WTC11 (cell line): ENCODE results near the gene CHRM3. TPM values are rescaled to one million over a fixed set of nuclear protein-coding genes. Genes with fewer than 3 reads are reported as not detected.

Experiments used
- ATAC-seq: fragments of 200-7000 bp; cut with Tn5 transposase; 2 replicates; pipeline ENCODE4 v1.10.0; 2021; ENCODE audit warnings: mild to moderate bottlenecking, moderate library complexity
- Bru-seq: library from RNA; stranded (reverse); fragments of 400-500 nt; gene quantifications from one replicate; lab custom pipeline; 2021; lab: Mats Ljungman, UMichigan
- CTCF ChIA-PET: fragments of 300-600 bp; sonication (Branson Sonifier 250); formaldehyde crosslinking; loops from one replicate; lab custom pipeline; 2021; ENCODE audit warnings: antibody characterized with exemption; lab: Charles Lee
- POLR2A ChIA-PET: fragments of 350-600 bp; sonication (Branson Sonifier 250); formaldehyde crosslinking; loops from one replicate; lab custom pipeline; 2021; ENCODE audit warnings: antibody characterized with exemption; lab: Charles Lee
- DNase-seq: peaks from one replicate; pipeline ENCODE4 v3.0.0; 2021; ENCODE audit warnings: low spot score
- H3K27ac Mint-ChIP-seq: 2 replicates; pipeline ENCODE4 v1.8.0; 2021; ENCODE audit warnings: mixed read lengths
- H3K27me3 Mint-ChIP-seq: 2 replicates; pipeline ENCODE4 v1.8.0; 2021; ENCODE audit warnings: low read depth, mild to moderate bottlenecking, moderate library complexity, mixed read lengths
- H3K36me3 Mint-ChIP-seq: 2 replicates; pipeline ENCODE4 v1.8.0; 2021; ENCODE audit warnings: mixed read lengths
- H3K4me1 Mint-ChIP-seq: 2 replicates; pipeline ENCODE4 v1.8.0; 2022; ENCODE audit warnings: mixed read lengths
- H3K4me3 Mint-ChIP-seq: 2 replicates; pipeline ENCODE4 v1.8.0; 2021; ENCODE audit warnings: mild to moderate bottlenecking, moderate library complexity, mixed read lengths
- H3K9me3 Mint-ChIP-seq: 2 replicates; pipeline ENCODE4 v1.8.0; 2021; ENCODE audit warnings: mixed read lengths
- AR ChIP-seq: fragments of 250-450 bp; sonication (Bioruptor Pico); IDR thresholded peaks from 2 replicates; pipeline ENCODE4 v1.9.0; 2021; ENCODE audit warnings: mild to moderate bottlenecking
- ATF1 ChIP-seq: sonication (generic); formaldehyde crosslinking; IDR thresholded peaks from 2 replicates; pipeline ENCODE4 v1.8.1; 2023; ENCODE audit warnings: mild to moderate bottlenecking, moderate library complexity, missing genetic modification reagents
- ATF2 ChIP-seq: sonication (generic); formaldehyde crosslinking; IDR thresholded peaks from 2 replicates; pipeline ENCODE4 v1.8.1; 2022; ENCODE audit warnings: low read depth, missing genetic modification reagents, borderline replicate concordance
- CTCF ChIP-seq: fragments of 200-600 bp; IDR thresholded peaks from 2 replicates; pipeline ENCODE4 v1.8.0; 2022; ENCODE audit warnings: antibody characterized with exemption
- E2F4 ChIP-seq: sonication (generic); formaldehyde crosslinking; IDR thresholded peaks from 2 replicates; pipeline ENCODE4 v1.8.1; 2022; ENCODE audit warnings: low read depth, mild to moderate bottlenecking, moderate library complexity, missing genetic modification reagents, borderline replicate concordance
- ELF4 ChIP-seq: sonication (generic); formaldehyde crosslinking; IDR thresholded peaks from 2 replicates; pipeline ENCODE4 v1.8.1; 2022; ENCODE audit warnings: low read depth, mild to moderate bottlenecking, moderate library complexity, missing genetic modification reagents
- ETV6 ChIP-seq: sonication (generic); formaldehyde crosslinking; IDR thresholded peaks from 2 replicates; pipeline ENCODE4 v1.8.1; 2022; ENCODE audit warnings: mild to moderate bottlenecking, missing genetic modification reagents
- FOXK1 ChIP-seq: sonication (generic); formaldehyde crosslinking; IDR thresholded peaks from 2 replicates; pipeline ENCODE4 v1.8.0; 2022; ENCODE audit warnings: mild to moderate bottlenecking, moderate library complexity, missing genetic modification reagents
- GRHL2 ChIP-seq: fragments of 250-450 bp; sonication (Bioruptor Pico); IDR thresholded peaks from 2 replicates; pipeline ENCODE4 v1.8.0; 2022; ENCODE audit warnings: mild to moderate bottlenecking, moderate library complexity; ENCODE audit not compliant: insufficient replicate concordance, severe bottlenecking
- HMGXB4 ChIP-seq: sonication (generic); formaldehyde crosslinking; IDR thresholded peaks from 2 replicates; pipeline ENCODE4 v1.8.1; 2023; ENCODE audit warnings: mild to moderate bottlenecking, moderate library complexity, missing genetic modification reagents
- MYBL2 ChIP-seq: sonication (generic); formaldehyde crosslinking; IDR thresholded peaks from 2 replicates; pipeline ENCODE4 v1.8.1; 2023; ENCODE audit warnings: mild to moderate bottlenecking, moderate library complexity, missing genetic modification reagents
- NFATC4 ChIP-seq: fragments of 250-450 bp; sonication (Bioruptor Pico); IDR thresholded peaks from 2 replicates; pipeline ENCODE4 v1.9.0; 2021; ENCODE audit warnings: mild to moderate bottlenecking
- NR2C2 ChIP-seq: sonication (generic); formaldehyde crosslinking; IDR thresholded peaks from 2 replicates; pipeline ENCODE4 v1.8.0; 2022; ENCODE audit warnings: mild to moderate bottlenecking, missing genetic modification reagents
- OVOL2 ChIP-seq: fragments of 250-450 bp; sonication (Bioruptor Pico); IDR thresholded peaks from 2 replicates; pipeline ENCODE4 v1.9.0; 2021; ENCODE audit warnings: mild to moderate bottlenecking, borderline replicate concordance
- TP53 ChIP-seq: sonication (generic); formaldehyde crosslinking; IDR thresholded peaks from 2 replicates; pipeline ENCODE4 v1.8.1; 2023; ENCODE audit warnings: mild to moderate bottlenecking, missing genetic modification reagents
- ZNF121 ChIP-seq: sonication (generic); formaldehyde crosslinking; IDR thresholded peaks from 2 replicates; pipeline ENCODE4 v1.8.0; 2023; ENCODE audit warnings: missing genetic modification reagents
- ZNF232 ChIP-seq: sonication (generic); formaldehyde crosslinking; IDR thresholded peaks from 2 replicates; pipeline ENCODE4 v1.8.0; 2022; ENCODE audit warnings: mild to moderate bottlenecking, missing genetic modification reagents
- long read RNA-seq, 3 experiments: library from RNA in 1 of 3; library from capped mRNA in 1 of 3; library from polyadenylated mRNA in 1 of 3; unstranded in 2 of 3; stranded (forward) in 1 of 3; transcript quantifications; one replicate each; pipeline ENCODE4 v2.0.0, GENCODE V29; 2021
- total RNA-seq: library from RNA; stranded (reverse); gene quantifications from 3 replicates; pipeline ENCODE4 v1.2.3, GENCODE V29; 2021
- TF ChIP-seq, protein P1 (sequence below): sonication (generic); formaldehyde crosslinking; IDR thresholded peaks from 2 replicates; pipeline ENCODE4 v1.8.1; 2023; ENCODE audit warnings: mild to moderate bottlenecking, missing genetic modification reagents, moderate library complexity
- TF ChIP-seq, protein P2 (sequence below): fragments of 250-450 bp; sonication (Bioruptor Pico); IDR thresholded peaks from 2 replicates; pipeline ENCODE4 v2.1.2; 2022; ENCODE audit warnings: mild to moderate bottlenecking, moderate library complexity
- TF ChIP-seq, protein P3 (sequence below): sonication (generic); formaldehyde crosslinking; conservative IDR thresholded peaks from 2 replicates; pipeline ENCODE4 v1.8.1; 2022; ENCODE audit warnings: mild to moderate bottlenecking, missing genetic modification reagents
- TF ChIP-seq, protein P4 (sequence below): fragments of 250-450 bp; sonication (Bioruptor Pico); IDR thresholded peaks from 2 replicates; pipeline ENCODE4 v1.9.0; 2021; ENCODE audit warnings: moderate library complexity, mild to moderate bottlenecking, inconsistent platforms, borderline replicate concordance

CHRM3 gene
- total RNA-seq (6.9 to 8.4 TPM (median 8.3 TPM) in 3 replicates), Bru-seq, nascent RNA (percentile 75 among the genes with signal in this experiment)
- long read RNA-seq, experiment 1, full-length matches to known transcripts = 4 of 18 reads
- long read RNA-seq, experiment 1, partial matches to known transcripts = 2 of 18 reads
- long read RNA-seq, experiment 1, other reads (novel, unspliced or antisense) = 12 of 18 reads
- long read RNA-seq, experiment 2, full-length matches to known transcripts = 4 of 15 reads
- long read RNA-seq, experiment 2, partial matches to known transcripts = 0 of 15 reads
- long read RNA-seq, experiment 2, other reads (novel, unspliced or antisense) = 11 of 15 reads
- long read RNA-seq, experiment 3, partial matches to known transcripts = 0 of 1 reads
- long read RNA-seq, experiment 3, other reads (novel, unspliced or antisense) = 1 of 1 reads

- peak; percentile 82 for ATAC-seq
- Mint-ChIP-seq H3K9me3 (no peaks in the 10 kb centered on the region), H3K4me1 (peaks cover 13% of the 10 kb centered on the region), H3K27ac (no peak within 1 kb of the TSS), H3K27me3 (peaks cover 43% of the 10 kb centered on the region), H3K36me3 (no peaks in the 10 kb centered on the region), H3K4me3 (peak within 1 kb of the TSS; percentile 92)
- CTCF ChIA-PET = interaction anchor here (0.7 to 1.8 kb wide), 3 partner anchors 70 to 566 kb away, joined by 3 to 7 read pairs (median 3); no protein-coding TSS in a partner anchor
- POLR2A ChIA-PET = interaction anchor here (0.6 kb wide), 1 partner anchor 712 kb away, joined by 3 read pairs; no protein-coding TSS in a partner anchor
- DNase-seq = peak; percentile 74
- TF ChIP-seq ATF2 (no peak), ETV6 (CRISPR knock-in tag) (no peak; the same call in 1 of the 2 replicates), ZNF232 (CRISPR knock-in tag) (no peak), ZNF121 (no peak), NR2C2 (CRISPR knock-in tag) (no peak), TP53 (no peak), MYBL2 (CRISPR knock-in tag) (no peak; the same call in 1 of the 2 replicates), OVOL2 (CRISPR knock-in tag) (no peak), ELF4 (CRISPR knock-in tag) (peak; percentile 62; the same call in 1 of the 2 replicates), CTCF (no peak), HMGXB4 (CRISPR knock-in tag) (peak; percentile 52), GRHL2 (CRISPR knock-in tag) (no peak), ATF1 (CRISPR knock-in tag) (no peak), E2F4 (CRISPR knock-in tag) (no peak), NFATC4 (CRISPR knock-in tag) (no peak), AR (CRISPR knock-in tag) (no peak), FOXK1 (CRISPR knock-in tag) (no peak; the same call in none of the 2 replicates)
- TF ChIP-seq, protein P1, sequence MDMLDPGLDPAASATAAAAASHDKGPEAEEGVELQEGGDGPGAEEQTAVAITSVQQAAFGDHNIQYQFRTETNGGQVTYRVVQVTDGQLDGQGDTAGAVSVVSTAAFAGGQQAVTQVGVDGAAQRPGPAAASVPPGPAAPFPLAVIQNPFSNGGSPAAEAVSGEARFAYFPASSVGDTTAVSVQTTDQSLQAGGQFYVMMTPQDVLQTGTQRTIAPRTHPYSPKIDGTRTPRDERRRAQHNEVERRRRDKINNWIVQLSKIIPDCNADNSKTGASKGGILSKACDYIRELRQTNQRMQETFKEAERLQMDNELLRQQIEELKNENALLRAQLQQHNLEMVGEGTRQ (CRISPR knock-in tag) = peak; percentile 50
- TF ChIP-seq, protein P2, sequence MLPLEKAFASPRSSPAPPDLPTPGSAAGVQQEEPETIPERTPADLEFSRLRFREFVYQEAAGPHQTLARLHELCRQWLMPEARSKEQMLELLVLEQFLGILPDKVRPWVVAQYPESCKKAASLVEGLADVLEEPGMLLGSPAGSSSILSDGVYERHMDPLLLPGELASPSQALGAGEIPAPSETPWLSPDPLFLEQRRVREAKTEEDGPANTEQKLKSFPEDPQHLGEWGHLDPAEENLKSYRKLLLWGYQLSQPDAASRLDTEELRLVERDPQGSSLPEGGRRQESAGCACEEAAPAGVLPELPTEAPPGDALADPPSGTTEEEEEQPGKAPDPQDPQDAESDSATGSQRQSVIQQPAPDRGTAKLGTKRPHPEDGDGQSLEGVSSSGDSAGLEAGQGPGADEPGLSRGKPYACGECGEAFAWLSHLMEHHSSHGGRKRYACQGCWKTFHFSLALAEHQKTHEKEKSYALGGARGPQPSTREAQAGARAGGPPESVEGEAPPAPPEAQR (CRISPR knock-in tag) = no peak
- TF ChIP-seq, protein P3, sequence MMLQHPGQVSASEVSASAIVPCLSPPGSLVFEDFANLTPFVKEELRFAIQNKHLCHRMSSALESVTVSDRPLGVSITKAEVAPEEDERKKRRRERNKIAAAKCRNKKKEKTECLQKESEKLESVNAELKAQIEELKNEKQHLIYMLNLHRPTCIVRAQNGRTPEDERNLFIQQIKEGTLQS (CRISPR knock-in tag) = no peak
- TF ChIP-seq, protein P4, sequence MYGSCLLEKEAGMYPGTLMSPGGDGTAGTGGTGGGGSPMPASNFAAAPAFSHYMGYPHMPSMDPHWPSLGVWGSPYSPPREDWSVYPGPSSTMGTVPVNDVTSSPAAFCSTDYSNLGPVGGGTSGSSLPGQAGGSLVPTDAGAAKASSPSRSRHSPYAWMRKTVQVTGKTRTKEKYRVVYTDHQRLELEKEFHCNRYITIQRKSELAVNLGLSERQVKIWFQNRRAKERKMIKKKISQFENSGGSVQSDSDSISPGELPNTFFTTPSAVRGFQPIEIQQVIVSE (CRISPR knock-in tag) = no peak
These were observed at the start of gene CHRM3 for GRCh38 chr1:239386453-239387303. TSS of gene CHRM3 (plus strand) at chr1:239386568. CDS start at chr1:239907452, 520,884 bp downstream.
